COR-L47 (cell line): ENCODE data around the gene RAB9A.
"Not testable (repeated sequence)": the region's sequence is repeated elsewhere in the genome, so short reads cannot be mapped to it uniquely, and the experiment has no call there.

Experiments
- DNase-seq: peaks from one replicate; lab custom pipeline; 2025; lab: John Stamatoyannopoulos, UW

The RAB9A gene

DNA sequence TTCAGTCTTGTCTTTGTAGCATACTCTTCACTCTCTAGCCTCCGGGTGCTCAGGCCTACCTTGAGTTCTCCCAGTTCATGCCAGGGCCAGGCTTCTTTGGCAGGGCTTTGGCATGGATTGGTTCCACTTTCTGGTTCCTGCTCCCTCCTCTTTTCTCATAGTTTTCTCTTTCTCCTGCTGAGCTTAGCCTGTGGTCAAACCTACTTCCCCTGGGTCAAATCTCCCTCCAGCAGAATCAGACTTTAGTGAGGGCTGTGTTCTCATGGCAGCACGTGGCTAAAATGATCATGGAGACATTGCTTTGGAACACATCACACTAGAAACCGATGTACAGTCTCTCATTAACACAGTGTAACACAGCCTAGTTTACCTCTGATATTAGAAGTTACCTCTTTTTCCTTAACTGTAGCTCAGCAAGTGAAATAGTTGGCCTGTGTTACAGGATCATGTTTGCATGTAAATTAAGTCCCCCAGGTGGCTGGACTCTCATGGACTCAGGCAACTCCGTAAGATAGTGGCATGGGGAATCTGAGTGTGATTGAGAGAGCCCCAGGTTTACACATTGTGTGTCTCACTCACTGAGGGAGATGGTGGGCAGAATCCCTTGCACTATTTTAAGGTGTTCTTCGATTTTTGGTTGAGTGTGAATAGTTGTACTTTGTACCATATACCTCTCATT is 13.3 kb downstream of the RAB9A start:
- DNase-seq: no peak

DNA sequence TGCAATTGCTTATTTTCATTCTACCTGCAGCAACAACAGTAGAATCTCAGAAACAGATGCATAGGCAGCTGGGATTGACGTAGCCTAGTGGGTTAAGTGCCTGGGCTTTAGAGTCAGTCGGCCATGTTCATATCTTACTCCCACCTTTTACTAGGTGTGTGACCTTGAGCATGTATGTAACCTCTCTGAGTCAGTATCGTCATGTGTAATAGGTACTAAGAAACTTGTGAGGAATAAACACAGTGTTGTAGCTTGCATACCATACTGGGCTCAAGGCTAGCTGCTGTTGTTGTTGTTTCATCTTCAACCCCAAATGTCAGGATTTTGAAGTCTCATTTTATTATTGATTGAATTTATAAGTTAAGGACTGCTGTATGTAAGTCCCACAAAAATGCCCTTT is 14.2 kb downstream of the RAB9A start:
- DNase-seq: no peak

DNA sequence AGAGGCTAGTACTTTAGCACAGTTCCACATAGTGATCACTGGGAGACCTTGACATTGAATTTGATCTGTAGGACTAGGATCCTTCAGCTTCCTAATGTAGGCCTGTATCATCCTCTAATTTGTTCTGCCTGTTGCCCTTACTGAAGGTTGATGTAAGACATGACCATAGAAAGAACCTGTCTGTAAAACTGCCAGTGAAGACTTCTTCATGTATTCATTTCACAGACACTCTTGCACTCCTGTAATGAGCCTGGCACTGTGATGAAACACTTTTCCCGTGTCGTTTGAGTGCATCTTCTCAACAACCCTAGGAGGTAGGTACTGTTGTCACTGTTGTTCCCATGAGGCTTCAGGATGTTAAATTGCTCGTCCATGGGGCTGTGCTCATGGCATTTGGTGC is 14.7 kb downstream of the RAB9A start:
- DNase-seq: no peak

DNA sequence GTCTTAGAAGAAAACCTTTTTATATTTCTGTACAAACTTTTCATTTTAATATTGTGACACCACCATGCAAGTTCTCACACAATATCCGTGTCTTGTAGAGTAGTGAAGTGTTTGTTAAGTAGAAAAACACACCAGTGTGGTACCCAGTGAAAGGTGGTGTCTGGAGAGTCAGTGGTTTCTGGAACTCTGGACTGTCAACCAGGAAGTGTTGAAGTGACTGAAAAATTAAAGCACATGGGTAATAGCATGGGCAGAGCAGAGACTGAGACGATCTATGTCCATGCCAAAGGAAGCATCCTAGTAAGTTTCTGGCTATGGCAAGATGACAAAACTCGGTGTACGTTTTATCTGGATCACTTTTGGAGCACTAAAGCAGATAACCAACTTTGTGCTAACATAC is 22.2 kb downstream of the RAB9A start:
- DNase-seq: no peak

DNA sequence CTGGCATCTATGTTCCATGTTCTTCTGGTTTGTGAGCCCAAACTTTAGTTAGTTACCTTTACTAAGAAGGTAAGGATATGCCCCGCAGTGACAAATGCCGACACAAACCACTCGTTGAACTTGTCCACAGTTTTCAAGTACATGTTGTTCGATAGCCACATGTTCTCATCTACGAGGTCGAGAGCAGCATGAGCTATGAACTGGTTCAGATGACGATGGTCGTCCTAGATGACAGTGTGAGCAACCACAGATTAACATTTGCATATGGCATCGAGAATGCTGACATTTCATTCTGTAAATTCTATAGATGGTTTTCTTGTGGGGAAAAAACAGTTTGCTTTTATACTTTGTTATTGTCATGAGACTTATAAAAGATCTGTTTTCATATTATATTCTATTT is 27.5 kb downstream of the RAB9A start:
- DNase-seq: no peak

DNA sequence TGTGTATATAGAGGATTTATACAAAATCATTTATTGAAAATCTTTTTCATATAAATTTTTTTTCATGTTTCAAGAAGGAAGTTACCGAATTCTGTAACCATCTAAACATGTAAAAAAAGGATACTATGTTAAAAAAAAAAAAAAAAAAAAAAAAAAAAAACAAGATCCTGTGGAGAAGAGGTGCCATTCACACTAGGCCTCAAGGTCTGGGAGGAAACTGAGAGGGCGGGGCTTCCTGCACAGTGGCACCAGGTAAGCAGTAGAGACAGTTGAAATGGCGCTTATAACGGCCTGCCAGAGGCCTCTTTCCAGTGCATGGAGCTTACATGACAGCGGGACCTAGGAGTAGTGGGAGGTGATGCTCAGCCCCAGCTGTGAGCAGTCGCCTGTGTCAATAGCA is 28.0 kb downstream of the RAB9A start:
- DNase-seq: no peak

DNA sequence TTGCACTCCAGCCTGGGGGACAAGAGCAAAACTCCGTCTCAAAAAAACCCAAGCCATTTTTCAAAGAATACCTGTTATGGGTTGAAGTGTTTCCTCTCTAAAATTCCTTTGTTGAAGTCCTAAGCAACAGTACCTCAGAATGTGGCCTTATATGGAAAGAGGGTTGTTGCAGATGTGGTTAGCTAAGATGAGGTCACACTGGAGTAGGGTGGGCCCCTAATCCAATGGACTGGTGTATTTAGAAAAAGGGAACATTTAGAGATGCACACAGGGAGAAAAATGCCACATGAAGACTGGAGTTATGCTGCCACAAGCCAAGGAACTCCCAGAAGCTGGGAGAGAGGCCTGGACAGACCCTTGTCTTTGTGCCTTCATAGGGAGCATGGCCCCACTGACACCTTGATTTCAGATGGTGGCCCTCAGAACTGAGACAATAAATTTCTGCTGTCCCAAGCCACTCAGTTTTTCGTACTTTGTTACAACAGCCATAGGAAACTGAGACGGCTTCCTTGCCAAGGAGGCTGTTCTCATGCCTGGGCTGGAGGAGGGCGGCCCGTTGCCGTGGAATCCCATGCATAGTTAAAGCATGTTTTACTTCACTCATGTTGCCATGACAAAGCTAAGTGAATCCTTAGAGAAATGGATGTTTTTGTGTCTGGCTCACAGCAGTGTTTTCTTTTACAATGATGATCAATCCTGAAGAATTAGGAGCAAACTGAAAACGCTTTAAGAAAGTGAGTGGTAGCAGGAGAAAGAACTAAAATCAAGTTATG is 29.0 kb downstream of the RAB9A start:
- DNase-seq: no peak

DNA sequence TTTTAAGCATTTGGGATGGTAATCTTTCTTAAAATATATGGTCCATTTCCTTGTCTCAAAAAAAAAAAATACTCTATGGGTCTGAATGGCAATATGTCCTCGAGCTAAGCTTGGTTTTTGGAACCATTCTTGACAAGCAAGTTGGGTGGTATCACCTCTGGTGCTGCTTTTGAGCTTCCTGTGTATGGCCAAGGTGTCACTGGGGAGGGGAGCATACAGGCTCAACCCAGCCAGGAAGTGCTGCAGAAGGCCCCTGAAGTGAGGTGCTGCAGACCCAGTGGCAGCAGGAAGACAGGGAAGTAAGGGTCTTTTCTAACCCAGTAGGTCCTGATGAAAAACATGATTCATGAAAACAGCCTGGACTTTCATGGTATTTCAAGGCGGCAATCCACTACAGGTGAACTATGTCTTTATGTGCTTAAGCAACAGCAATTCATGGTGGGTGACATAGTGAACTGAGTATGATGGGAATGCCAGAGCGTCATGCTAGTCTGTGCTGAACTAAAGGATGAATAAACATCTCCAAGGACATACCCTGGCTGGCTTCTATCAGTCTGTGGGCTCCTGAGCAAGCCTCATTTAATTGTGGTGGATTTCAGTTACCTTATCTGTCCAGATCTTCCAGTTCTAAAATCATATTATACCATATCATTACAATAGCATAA is 30.4 kb downstream of the RAB9A start:
- no peak for DNase-seq

DNA sequence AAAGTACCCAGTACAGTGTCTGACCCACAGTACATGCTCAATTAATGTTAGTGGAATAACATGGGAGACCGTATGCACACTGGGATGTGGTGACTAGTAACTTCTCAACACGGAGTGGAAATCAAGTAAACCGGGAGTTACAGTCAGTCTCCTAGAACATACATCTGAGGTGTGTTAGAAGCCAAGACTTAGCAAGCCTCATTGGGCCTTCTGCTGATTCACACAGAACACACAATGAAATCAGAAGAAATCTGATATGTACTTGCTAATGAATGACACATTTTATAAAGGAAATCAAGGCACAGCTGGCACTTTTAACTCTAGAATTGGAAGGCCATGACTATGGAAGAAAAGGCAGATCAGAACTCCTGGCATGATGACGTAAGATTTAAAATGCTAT is 32.4 kb downstream of the RAB9A start:
- no peak for DNase-seq

DNA sequence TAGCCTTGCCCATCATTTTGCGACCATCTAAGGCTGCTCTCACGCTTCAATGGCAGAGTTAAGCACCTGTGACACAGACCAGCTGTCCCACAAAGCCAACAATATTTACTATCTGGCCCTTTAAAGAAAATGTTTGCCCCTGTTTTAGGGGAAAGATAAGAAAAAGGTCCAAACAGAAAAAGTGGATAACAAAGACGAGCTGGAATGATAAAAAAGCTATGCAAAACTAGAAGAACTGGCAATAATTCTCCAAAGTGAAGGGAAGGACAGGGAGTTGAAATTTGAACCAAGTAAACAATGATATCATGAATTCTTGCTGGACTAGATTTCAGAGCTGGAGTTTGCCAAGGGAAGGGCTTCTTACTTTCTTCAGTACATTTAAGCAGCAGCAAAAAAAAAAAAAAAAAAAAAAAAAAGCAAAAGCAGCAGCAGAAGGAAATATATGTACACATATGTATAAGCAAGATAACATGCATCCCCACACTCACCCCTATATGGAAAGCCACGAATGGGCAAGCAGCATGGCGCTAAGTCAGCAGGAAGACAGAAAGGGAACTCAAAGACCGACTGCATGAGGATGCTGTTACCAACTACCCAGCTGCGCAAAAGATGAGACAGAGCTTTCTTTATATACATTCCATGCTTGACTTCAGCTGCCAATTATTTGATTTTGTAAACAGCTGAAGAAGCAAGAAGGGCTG is 33.0 kb downstream of the RAB9A start:
- no peak for DNase-seq

DNA sequence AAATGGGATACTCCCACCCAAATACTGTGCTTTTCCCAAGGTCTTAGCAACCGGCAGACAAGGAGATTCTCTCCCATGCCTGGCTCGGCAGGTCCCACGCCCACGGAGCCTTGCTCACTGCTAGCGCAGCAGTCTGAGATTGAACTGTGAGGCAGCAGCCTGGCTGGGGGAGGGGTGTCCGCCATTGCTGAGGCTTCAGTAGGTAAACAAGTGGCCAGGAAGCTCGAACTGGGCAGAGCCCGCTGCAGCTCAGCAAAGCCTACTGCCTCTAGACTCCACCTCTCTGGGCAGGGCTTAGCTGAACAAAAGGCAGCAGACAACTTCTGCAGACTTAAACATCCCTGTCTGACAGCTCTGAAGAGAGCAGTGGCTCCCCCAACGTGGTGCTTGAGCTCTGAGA is 36.0 kb downstream of the RAB9A start:
- not testable (repeated sequence) for DNase-seq

DNA sequence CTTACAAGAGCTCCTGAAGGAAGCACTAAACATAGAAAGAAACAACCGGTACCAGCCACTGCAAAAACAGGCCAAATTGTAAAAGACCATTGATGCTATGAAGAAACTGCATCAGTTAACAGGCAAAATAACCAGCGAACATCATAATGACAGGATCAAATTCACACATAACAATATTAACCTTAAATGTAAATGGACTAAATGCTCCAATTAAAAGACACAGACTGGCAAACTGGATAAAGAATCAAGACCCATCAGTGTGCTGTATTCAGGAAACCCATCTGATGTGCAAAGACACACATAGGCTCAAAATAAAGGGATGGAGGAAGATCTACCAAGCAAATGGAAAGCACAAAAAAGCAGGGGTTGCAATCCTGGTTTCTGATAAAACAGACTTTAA is 37.7 kb downstream of the RAB9A start:
- DNase-seq: not testable (repeated sequence)

DNA sequence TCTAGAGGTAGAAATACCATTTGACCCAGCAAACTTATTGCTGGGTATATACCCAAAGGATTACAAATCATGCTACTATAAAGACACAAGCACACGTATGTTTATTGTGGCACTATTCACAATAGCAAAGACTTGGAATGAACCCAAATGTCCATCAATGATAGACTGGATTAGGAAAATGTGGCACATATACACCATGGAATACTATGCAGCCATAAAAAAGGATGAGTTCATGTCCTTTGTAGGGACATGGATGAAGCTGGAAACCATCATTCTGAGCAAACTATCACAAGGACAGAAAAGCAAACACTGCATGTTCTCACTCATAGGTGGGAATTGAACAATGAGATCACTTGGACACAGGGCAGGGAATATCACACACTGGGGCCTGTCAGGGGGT is 41.6 kb downstream of the RAB9A start:
- DNase-seq: not testable (repeated sequence)

DNA sequence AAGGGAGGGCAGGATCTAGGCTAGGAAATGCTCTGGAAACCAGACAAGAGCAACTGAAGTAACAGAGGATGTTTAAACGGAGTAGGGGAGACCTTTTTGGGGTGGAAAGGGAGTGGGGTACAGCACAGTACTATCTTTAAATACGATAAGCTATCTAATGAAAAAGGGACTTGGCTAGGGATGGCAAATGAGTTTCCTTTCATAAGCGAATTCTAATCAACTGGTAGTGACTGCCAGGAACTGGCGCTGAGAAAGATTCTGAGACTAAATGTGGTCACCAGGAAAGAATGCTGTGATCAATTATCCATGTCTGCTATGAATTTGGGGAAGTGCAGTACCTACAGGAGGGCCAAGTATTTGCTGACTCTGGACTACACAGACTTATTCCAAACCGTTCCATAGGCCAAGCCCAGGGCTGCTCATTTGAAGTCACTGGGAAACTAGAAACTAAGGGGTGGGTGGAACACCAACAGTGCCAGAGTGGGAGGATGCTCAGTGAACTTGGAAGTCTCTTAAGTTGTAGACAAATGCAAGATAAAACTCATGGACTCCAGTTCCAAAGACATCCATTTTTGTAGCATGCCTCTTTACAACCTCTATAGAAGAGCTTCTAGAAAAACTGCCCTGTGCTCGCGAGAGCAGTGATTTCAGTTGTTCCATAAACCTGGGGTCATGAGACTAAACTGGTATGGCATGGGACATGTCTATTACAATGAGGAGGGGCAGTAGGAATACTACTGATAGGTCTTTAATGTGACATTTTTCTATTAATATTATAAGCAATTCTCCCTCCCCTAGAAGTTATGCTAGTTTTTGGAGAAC is 43.5 kb downstream of the RAB9A start:
- no peak for DNase-seq

DNA sequence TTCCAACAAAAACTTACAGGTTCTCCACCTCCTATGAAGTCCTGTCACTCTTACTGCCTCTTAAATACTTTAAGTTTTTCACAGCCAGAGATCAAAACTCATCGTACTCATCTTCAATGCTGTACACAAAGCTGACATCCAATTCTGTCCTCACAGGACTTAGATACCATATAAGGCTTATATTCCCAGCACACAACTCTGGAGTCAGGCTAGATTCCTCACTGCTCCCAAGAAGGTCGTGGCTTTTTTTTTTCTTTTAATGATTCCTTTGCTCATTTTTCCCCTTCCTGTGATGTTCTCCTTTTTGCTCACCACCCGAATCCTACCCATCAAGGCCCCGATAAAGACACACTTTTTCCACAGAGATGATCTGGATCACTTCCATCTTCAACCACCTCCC is 44.6 kb downstream of the RAB9A start:
- no peak for DNase-seq

DNA sequence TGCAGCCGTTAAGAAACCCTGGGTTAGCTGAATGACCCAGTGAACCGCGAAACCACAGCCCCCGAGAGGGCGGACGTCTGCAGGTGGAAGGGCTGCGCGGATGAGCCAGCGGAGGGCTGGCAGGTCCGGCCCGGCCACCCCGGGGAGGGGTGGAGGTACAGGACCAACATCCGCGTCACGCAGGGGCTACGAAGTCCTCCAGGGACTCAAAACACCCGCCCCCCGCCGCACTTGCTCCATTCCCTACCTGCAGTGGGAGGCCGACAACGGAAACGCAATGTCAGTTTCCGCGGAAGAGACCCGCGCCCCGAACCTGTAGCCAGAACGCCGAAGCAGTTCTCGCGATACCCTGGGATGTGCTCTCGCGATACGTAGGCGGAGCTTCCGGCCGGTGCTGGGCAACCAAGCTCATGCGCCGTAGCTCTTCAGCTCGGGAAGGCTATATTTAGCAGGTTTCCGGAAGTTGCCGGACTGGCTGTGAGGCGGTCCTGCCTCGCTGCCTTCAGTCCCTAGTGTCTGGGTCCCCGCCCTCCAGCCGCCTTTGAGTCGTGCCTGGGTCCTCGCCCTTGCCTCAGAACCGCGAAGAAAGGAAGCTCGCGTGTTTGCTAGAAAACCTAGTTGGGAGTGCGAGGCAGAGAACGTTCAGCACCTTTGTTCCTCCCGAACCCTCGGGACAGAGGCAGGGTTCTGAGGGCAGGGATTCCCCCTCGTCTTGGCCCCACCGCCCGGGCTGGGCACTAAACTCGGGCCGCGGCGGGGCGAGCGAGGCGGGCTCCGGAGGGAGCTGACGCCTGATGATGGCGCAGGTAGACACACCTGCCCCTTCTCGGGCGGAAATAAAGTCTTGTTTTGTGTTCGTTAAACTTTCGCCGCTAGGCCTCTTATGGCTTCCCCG is 45.6 kb downstream of the RAB9A start, which contains the start of the genes OFD1 and TRAPPC2:
Gene OFD1 (plus strand): TSS at position 471 of the 895 bp plus-strand sequence. CDS start 324 bp downstream, at position 795.
Gene TRAPPC2 (minus strand): TSS at position 343 of the 895 bp plus-strand sequence. CDS start 14,657 bp downstream, outside the sequence.
- DNase-seq: peak; percentile 92

DNA sequence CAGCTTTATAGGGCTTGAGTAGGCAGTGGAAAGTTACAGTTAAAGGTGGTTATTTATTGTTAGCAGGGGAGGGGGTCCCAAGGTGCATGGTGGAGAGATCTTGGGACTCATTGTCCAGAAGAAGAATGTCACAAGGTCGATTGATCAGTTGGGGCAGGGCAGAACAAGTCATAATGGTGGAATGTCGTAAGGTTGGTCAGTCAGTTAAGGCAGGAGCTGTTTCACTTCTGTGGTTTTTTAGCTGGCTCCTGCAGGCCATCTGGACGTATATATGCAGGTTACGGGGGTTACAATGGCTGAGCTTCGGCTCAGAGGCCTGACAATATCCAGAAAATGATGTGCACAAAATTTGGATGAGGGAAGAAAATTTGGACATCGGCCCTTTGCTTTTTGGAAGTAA is 52.8 kb downstream of the RAB9A start:
- no peak for DNase-seq

DNA sequence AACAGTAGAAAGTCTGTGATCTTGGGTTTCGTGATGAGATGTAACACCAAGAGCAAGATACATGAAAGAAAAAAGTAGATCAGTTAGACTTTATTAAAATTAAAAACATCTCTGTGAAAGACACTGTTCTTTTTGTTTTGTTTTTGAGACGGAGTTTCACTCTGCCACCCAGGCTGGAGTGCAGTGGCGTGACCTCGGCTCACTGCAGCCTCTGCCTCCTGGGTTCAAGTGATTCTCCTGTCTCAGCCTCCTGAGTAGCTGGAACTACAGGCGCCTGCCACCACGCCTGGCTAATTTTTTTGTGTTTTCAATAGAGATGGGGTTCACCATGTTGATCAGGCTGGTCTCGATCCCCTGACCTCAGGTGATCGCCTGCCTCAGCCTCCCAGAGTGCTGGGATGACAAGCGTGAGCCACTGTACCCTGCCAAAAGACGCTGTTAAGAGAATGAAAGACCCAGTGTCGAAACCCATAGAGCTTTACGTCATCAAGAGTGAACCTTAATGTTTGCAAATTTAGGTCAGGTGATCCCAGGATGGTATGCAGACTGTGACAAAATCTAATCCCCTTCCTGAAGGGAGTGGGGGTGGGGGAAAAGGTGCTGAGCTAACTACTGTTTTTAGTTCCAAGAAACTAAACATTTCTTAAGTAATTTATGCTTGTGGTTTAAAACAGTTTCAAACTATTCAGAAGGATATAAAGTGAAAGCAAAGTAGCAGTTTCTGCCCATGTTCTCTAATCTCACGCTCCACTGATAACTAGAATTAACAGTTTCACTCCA is 53.7 kb downstream of the RAB9A start:
- DNase-seq: no peak

DNA sequence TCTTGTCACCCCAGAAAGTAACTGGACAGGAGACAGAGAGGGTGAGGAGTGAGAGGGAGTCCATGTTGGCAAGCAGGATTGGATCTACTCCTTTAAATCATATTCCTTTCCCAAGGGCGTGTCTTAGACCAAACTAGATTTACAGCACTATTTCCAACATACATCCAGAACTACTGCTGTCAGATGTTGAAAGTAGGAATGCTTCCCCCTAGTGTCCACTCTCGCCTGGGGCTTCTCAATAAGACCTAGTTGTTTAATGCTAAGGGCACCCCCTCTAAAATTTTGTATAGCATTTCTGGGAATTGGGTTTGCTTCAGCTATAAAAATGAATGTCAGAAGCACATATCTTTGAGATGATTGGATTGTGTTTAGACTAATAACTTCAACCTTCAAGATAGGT is 58.9 kb downstream of the RAB9A start:
- peak; percentile 2 for DNase-seq

DNA sequence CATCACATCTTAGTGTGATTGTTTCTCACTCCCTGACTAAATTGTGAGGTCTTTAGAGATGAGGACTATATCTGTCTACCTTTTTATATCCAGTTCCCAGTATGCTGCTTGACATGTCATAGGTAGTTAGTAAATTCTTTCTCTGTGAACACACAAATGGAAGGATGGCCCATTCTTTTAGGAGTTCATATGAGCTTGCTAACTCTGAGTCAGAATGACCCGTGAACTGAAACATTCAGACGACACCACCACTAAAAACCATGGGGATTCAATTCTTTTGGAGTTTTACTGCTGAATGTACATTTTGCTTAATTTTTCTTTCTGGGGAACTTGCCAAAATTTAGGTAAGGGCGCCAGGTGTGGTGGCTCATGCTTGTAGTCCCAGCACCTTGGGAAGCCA is 59.6 kb downstream of the RAB9A start:
- no peak for DNase-seq
